ENCODE results near the gene AP2B1. TPM values are rescaled to one million over a fixed set of nuclear protein-coding genes. Genes with fewer than 3 reads are reported as not detected.

The AP2B1 gene
- total RNA-seq, 1 experiment from 2014 or later: 87.1 TPM

GRCh38 chr17:35728551-35728950 lies 141.4 kb downstream of the AP2B1 start:
- no peak for DNase-seq
- H3K27me3 ChIP-seq (ENCODE audit: control insufficient read depth, insufficient read depth, low read length): no peaks in the 10 kb centered on the region
- peaks cover 11% of the 10 kb centered on the region for H3K36me3 ChIP-seq (replicated peaks; ENCODE audit: control insufficient read depth, insufficient read depth, low read length)
- H3K4me3 ChIP-seq (ENCODE audit: insufficient read depth, low read depth, low read length): no peak overlapping the region

- DNase-seq: peak; percentile 46
- Histone ChIP-seq H3K36me3 (replicated peaks; ENCODE audit: control insufficient read depth, insufficient read depth, low read length) (peaks cover 4% of the 10 kb centered on the region), H3K4me3 (ENCODE audit: insufficient read depth, low read depth, low read length) (no peak overlapping the region), H3K27me3 (ENCODE audit: control insufficient read depth, insufficient read depth, low read length) (no peaks in the 10 kb centered on the region)
These were observed 142.3 kb downstream of the AP2B1 start for GRCh38 chr17:35729405-35729833.

- peak; percentile 33 for DNase-seq
These were observed 143.4 kb downstream of the AP2B1 start for GRCh38 chr17:35730400-35731005.

GRCh38 chr17:35731239-35731916 lies 144.3 kb downstream of the AP2B1 start, which contains the start of gene RASL10B:
Gene RASL10B, plus strand, starts transcription at chr17:35731639. Its CDS starts 3,546 bp downstream, at chr17:35735185.
- DNase-seq: peak; percentile 95
- Histone ChIP-seq H3K27me3 (ENCODE audit: control insufficient read depth, insufficient read depth, low read length) (no peaks in the 10 kb centered on the region), H3K36me3 (replicated peaks; ENCODE audit: control insufficient read depth, insufficient read depth, low read length) (no peaks in the 10 kb centered on the region; the same call in 1 of the 2 replicates), H3K4me3 (ENCODE audit: insufficient read depth, low read depth, low read length) (peak within 1 kb of the TSS; percentile 74)

More at GRCh38 chr17:35730400-35731005, 143.4 kb downstream of the AP2B1 start:
- no peak overlapping the region for H3K4me3 ChIP-seq (ENCODE audit: insufficient read depth, low read depth, low read length)
- no peaks in the 10 kb centered on the region; the same call in 1 of the 2 replicates for H3K36me3 ChIP-seq (replicated peaks; ENCODE audit: control insufficient read depth, insufficient read depth, low read length)
- H3K27me3 ChIP-seq (ENCODE audit: control insufficient read depth, insufficient read depth, low read length): no peaks in the 10 kb centered on the region

- DNase-seq: peak; percentile 80
- Histone ChIP-seq H3K4me3 (ENCODE audit: insufficient read depth, low read depth, low read length) (peak overlapping the region; percentile 74), H3K36me3 (replicated peaks; ENCODE audit: control insufficient read depth, insufficient read depth, low read length) (no peaks in the 10 kb centered on the region), H3K27me3 (ENCODE audit: control insufficient read depth, insufficient read depth, low read length) (no peaks in the 10 kb centered on the region)
These were observed 145.0 kb downstream of the AP2B1 start for GRCh38 chr17:35731917-35732805.

GRCh38 chr17:35732806-35733136 lies 145.6 kb downstream of the AP2B1 start:
- Histone ChIP-seq H3K36me3 (replicated peaks; ENCODE audit: control insufficient read depth, insufficient read depth, low read length) (no peaks in the 10 kb centered on the region), H3K27me3 (ENCODE audit: control insufficient read depth, insufficient read depth, low read length) (no peaks in the 10 kb centered on the region), H3K4me3 (ENCODE audit: insufficient read depth, low read depth, low read length) (peak overlapping the region; percentile 74)
- no peak for DNase-seq

- Histone ChIP-seq H3K27me3 (ENCODE audit: control insufficient read depth, insufficient read depth, low read length) (peaks cover 3% of the 10 kb centered on the region; the same call in 1 of the 2 replicates), H3K4me3 (ENCODE audit: insufficient read depth, low read depth, low read length) (no peak overlapping the region), H3K36me3 (replicated peaks; ENCODE audit: control insufficient read depth, insufficient read depth, low read length) (no peaks in the 10 kb centered on the region)
- DNase-seq: peak; percentile 19
These were observed 146.2 kb downstream of the AP2B1 start for GRCh38 chr17:35733366-35733765.

- Histone ChIP-seq H3K27me3 (ENCODE audit: control insufficient read depth, insufficient read depth, low read length) (peaks cover 13% of the 10 kb centered on the region; the same call in 1 of the 2 replicates), H3K36me3 (replicated peaks; ENCODE audit: control insufficient read depth, insufficient read depth, low read length) (no peaks in the 10 kb centered on the region), H3K4me3 (ENCODE audit: insufficient read depth, low read depth, low read length) (no peak overlapping the region)
- peak; percentile 23 for DNase-seq
These were observed 147.3 kb downstream of the AP2B1 start for GRCh38 chr17:35734396-35734795.

GRCh38 chr17:35735036-35735805 lies 148.1 kb downstream of the AP2B1 start:
- H3K4me3 ChIP-seq (ENCODE audit: insufficient read depth, low read depth, low read length): no peak overlapping the region
- DNase-seq: peak; percentile 42
- H3K36me3 ChIP-seq (replicated peaks; ENCODE audit: control insufficient read depth, insufficient read depth, low read length): no peaks in the 10 kb centered on the region
- H3K27me3 ChIP-seq (ENCODE audit: control insufficient read depth, insufficient read depth, low read length): peaks cover 22% of the 10 kb centered on the region

- peak; percentile 32 for DNase-seq
- H3K36me3 ChIP-seq (replicated peaks; ENCODE audit: control insufficient read depth, insufficient read depth, low read length): no peaks in the 10 kb centered on the region
- peaks cover 32% of the 10 kb centered on the region for H3K27me3 ChIP-seq (ENCODE audit: control insufficient read depth, insufficient read depth, low read length)
- no peak overlapping the region for H3K4me3 ChIP-seq (ENCODE audit: insufficient read depth, low read depth, low read length)
These were observed 149.1 kb downstream of the AP2B1 start for GRCh38 chr17:35736236-35736635.

GRCh38 chr17:35738519-35739133 lies 151.5 kb downstream of the AP2B1 start:
- Histone ChIP-seq H3K4me3 (ENCODE audit: insufficient read depth, low read depth, low read length) (no peak overlapping the region), H3K27me3 (ENCODE audit: control insufficient read depth, insufficient read depth, low read length) (peaks cover 53% of the 10 kb centered on the region)

GRCh38 chr17:35740216-35740615 lies 153.1 kb downstream of the AP2B1 start:
- H3K4me3 ChIP-seq (ENCODE audit: insufficient read depth, low read depth, low read length): no peak overlapping the region
- DNase-seq: peak; percentile 10
- no peaks in the 10 kb centered on the region for H3K36me3 ChIP-seq (replicated peaks; ENCODE audit: control insufficient read depth, insufficient read depth, low read length)
- H3K27me3 ChIP-seq (ENCODE audit: control insufficient read depth, insufficient read depth, low read length): peaks cover 53% of the 10 kb centered on the region

More at GRCh38 chr17:35738519-35739133, 151.5 kb downstream of the AP2B1 start:
- DNase-seq: peak; percentile 30
- no peaks in the 10 kb centered on the region for H3K36me3 ChIP-seq (replicated peaks; ENCODE audit: control insufficient read depth, insufficient read depth, low read length)

- DNase-seq: peak; percentile 93
- Histone ChIP-seq H3K36me3 (replicated peaks; ENCODE audit: control insufficient read depth, insufficient read depth, low read length) (no peaks in the 10 kb centered on the region), H3K4me3 (ENCODE audit: insufficient read depth, low read depth, low read length) (peak overlapping the region; percentile 47), H3K27me3 (ENCODE audit: control insufficient read depth, insufficient read depth, low read length) (peaks cover 53% of the 10 kb centered on the region)
These were observed 154.1 kb downstream of the AP2B1 start for GRCh38 chr17:35740997-35741931.

All from H7 (cell line).